ENCODE results near the gene AGPAT3. TPM values are rescaled to one million over a fixed set of nuclear protein-coding genes. Genes with fewer than 3 reads are reported as not detected.

AGPAT3 gene
- total RNA-seq, 2 experiments from 2014 or later, result 66.7 to 69.0 TPM

DNA sequence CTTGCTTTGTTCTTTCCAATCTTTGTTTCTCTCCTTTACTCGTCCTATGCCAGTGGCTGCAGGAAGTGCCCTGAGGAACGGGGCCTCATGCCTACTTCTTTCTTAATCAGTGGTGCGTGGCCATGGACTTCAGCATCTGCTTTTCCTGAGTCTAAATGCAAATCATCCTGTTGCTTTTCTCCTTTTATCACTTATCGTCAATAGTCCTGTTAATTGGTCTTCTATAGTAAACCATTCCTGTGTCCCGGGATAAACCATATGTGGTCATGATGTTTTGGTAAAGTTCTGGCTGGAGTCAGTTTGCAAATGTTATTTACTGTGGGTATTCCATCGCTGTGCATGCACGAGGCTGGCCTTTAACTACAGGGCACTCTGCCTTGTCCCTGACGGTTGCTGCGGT, 47.5 kb downstream of the AGPAT3 start:
- ChIA-PET POLR2A (no interaction called here), CTCF (no interaction called here)

DNA sequence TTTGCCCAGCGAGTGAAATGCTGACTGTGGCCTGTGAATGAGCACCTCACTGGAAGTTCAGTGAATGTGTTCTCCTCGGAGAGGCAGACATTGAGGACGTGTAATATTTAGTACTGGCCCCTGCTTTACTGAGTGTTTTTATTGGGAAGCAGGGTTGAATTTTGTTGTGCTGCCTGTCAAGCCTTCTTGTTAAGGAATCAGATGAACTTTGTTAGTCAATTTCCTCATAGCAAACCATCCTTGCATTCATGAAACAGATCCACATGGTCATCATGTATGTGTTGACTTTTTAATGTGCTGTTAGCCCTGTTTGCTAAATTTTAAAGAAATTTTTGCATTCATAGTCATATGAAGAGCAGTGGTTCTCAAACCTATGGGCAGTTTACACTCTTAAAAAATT, 47.9 kb downstream of the AGPAT3 start:
- ChIA-PET POLR2A (interaction anchor here (0.6 kb wide), 1 partner anchor 71 kb away, joined by 3 read pairs; no protein-coding TSS in a partner anchor), CTCF (no interaction called here)

GRCh38 chr21:43913928-43914327, 48.9 kb downstream of the AGPAT3 start:
- POLR2A ChIA-PET, result interaction anchor here (0.5 kb wide), 1 partner anchor 20 kb away, joined by 3 read pairs; no protein-coding TSS in a partner anchor
- CTCF ChIA-PET, result no interaction called here

GRCh38 chr21:43916076-43916475, 51.1 kb downstream of the AGPAT3 start:
- ChIA-PET POLR2A (no interaction called here), CTCF (no interaction called here)

- ChIA-PET POLR2A (interaction anchor here (1.2 kb wide), 1 partner anchor 23 kb away, joined by 5 read pairs; no protein-coding TSS in a partner anchor), CTCF (interaction anchor here (2.5 kb wide), 1 partner anchor 21 kb away, joined by 7 read pairs; no protein-coding TSS in a partner anchor)
Measured at GRCh38 chr21:43916691-43917514, 51.9 kb downstream of the AGPAT3 start.

DNA sequence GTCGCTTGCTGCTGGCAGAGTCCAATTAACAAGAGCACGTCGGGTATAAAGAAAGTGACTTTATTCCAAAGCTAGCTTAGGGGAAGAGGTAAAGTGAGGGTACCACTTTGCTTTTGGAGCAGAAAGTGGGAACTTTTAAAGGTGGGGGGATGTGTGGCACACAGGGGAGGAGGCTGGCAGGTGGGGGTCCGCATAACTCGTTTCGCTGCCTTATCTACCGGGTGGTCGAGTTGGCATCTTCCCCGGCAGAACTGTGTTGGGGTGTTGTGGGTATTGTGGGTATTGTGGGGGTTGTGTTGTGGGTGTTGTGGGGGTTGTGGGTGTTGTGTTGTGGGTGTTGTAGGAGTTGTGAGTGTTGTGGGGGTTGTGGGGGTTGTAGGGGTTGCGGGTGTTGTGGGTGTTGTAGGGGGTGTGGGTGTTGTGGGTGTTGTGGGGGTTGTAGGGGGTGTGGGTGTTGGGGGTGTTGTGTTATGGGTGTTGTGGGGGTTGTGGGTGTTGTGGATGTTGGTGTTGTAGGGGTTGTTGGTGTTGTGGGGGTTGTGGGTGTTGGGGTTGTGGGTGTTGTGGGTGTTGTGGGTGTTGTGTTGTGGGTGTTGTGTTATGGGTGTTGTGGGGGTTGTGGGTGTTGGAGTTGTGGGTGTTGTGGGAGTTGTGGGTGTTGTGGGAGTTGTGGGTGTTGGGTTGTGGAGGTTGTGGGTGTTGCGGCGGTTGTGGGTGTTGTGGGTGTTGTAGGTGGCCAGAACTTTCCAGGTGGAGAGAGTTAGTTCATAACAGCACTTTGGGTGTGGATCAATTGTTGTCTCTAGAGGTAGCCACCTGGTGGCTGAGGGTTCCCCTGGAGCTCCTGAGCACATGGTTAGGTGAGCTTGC, 52.7 kb downstream of the AGPAT3 start:
- CTCF ChIA-PET, result interaction anchor here (2.5 kb wide), 1 partner anchor 20 kb away, joined by 7 read pairs; no protein-coding TSS in a partner anchor

DNA sequence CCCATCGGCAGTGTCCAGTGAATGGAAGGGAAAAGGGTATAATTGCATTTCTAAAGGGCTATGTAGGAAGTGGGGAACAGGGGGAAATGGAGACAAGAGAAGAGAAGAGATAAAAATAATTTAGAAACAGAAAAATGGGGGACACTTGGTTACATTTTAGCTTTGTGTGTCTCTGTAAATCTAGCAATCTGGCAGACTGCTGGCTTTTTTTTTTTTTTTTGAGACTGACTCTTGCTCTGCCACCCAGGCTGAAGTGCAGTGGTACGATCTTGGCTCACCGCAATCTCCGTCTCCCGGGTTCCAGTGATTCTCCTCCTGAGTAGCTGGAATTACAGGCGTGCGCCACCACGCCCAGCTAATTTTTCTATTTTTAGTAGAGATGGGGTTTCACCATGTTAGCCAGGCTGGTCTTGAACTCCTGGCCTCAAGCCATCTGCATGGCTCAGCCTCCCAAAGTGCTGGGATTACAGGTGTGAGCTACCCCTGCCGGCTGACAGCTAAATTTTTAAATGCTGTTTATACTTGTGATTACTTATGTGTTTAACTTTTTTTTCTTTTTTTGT, 53.4 kb downstream of the AGPAT3 start:
- ChIA-PET POLR2A (interaction anchor here (0.8 to 1.1 kb wide), 2 partner anchors 38 to 52 kb away, joined by 3 to 8 read pairs; no protein-coding TSS in a partner anchor), CTCF (interaction anchor here (0.7 to 2.5 kb wide), 2 partner anchors 20 to 101 kb away, joined by 3 to 7 read pairs; no protein-coding TSS in a partner anchor)

More for the DNA sequence above, 52.7 kb downstream of the AGPAT3 start:
- POLR2A ChIA-PET, result interaction anchor here (0.8 to 1.2 kb wide), 2 partner anchors 23 to 37 kb away, joined by 5 to 8 read pairs; no protein-coding TSS in a partner anchor

GRCh38 chr21:43919283-43919682, 54.3 kb downstream of the AGPAT3 start:
- ChIA-PET CTCF (interaction anchor here (2.5 kb wide), 1 partner anchor 19 kb away, joined by 7 read pairs; no protein-coding TSS in a partner anchor), POLR2A (interaction anchor here (1.1 kb wide), 1 partner anchor 53 kb away, joined by 3 read pairs; no protein-coding TSS in a partner anchor)

DNA sequence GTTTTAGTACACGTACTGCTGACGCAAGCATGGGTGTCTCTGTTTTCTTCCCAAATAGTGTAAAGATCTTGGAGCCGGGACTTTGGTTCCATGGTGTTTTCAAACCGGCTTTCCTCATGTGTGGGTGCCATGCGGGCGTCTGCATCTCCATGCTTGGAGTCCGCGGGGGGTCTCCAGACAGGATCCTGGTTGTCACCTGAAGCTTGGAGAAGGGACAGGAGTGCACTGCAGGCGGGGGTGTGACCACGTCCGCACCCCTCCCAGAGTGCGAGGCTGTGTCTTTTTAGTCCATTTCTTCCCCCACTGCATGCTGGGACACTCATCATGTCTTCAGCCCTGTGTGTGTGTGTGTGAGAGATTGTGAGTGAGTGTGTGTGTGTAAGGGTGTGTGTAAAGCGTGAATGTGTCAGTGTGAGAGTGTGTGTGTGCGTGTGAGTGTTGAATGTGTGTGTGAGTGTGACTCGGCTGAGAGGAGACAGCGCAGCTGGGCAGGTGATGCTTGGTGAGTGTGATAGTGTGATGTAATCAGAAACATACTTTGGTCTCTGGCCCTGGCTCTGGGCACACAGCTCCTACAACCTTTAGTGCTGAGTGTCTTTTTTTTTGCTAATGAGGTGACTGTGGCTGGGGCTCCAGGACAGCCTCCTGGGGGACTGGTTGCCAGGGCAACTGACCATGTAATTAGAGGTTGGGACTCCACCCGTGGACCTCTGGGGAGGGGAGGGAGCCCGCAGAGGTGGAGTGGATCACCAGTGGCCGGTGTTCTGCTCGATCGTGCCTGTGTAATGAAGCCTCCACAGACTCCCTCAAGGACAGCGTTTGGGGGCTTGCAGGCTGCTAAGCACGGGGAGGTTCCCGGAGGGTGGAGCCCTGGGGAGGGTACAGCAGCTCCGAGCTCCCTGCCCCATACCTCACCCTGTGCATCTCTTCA, 55.1 kb downstream of the AGPAT3 start:
- ChIA-PET POLR2A (no interaction called here), CTCF (no interaction called here)

DNA sequence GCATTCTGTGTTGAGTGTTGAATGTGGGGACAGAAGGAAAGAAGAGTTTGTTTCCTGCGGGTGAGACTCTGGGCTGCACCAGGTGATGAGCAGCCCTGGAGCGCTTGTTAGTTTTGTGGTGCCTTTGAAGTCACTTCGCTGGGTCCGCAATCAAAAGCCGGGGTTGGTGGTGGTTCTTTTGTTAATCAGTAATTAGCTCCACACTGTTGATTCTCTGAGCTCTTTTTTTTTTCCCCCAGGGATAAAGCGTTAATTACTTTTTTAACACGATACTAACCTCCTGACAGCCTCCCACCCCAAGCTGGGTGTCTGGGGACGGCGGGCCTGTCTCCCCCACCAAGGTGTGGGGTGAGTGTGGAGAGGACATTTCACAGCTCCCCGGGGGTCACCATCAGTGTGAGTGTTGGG, 56.6 kb downstream of the AGPAT3 start:
- ChIA-PET CTCF (interaction anchor here (0.8 to 0.9 kb wide), 2 partner anchors 13 to 96 kb away, joined by 3 to 5 read pairs; no protein-coding TSS in a partner anchor), POLR2A (no interaction called here)

- ChIA-PET POLR2A (no interaction called here), CTCF (interaction anchor here (0.8 to 0.9 kb wide), 2 partner anchors 13 to 96 kb away, joined by 3 to 5 read pairs; no protein-coding TSS in a partner anchor)
Measured at GRCh38 chr21:43921979-43922945, 57.2 kb downstream of the AGPAT3 start.

DNA sequence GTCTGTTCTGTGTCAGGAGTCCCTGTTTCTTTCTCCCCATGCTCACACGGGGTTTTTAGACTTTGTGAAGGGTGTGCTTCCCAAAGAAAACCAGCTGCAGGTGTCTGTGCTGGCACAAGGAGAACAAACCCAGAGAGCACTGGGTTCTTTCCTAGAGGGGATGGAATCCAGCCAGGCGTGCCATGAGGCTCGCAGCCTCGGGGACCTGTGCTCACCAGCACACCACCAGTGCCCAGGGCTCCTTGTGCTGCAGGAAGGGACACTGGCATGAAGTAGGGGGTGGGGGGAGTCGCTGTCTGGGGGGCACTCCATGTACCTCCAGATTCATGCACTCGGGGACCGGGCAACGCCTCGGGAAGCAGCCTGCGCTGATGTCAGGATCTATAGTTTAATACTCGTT, 57.9 kb downstream of the AGPAT3 start:
- CTCF ChIA-PET, result no interaction called here
- POLR2A ChIA-PET, result no interaction called here

- ChIA-PET CTCF (no interaction called here), POLR2A (no interaction called here)
Measured at GRCh38 chr21:43923391-43923790, 58.4 kb downstream of the AGPAT3 start.

GRCh38 chr21:43924421-43925095, 59.5 kb downstream of the AGPAT3 start:
- ChIA-PET CTCF (no interaction called here), POLR2A (no interaction called here)

DNA sequence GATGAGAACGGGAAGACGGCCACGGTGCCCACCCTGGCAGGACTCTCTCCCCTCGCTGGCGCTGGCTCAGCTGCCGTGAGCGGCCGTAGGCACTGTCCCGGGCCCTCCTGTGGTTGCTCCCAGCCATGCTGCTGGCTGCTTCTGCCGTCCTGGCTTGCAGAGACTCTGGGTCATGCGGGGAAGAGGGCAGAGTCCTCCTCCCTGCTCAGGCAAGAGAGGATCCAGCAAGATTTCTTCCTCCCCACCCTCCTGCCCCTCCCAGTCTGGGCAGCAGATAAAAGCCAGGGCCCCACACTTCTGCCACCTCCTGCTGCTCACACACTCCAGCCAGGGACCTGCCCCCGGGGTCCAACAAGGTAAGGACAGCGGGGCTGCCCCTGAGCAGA, 60.1 kb downstream of the AGPAT3 start:
- POLR2A ChIA-PET, result no interaction called here
- CTCF ChIA-PET, result no interaction called here

DNA sequence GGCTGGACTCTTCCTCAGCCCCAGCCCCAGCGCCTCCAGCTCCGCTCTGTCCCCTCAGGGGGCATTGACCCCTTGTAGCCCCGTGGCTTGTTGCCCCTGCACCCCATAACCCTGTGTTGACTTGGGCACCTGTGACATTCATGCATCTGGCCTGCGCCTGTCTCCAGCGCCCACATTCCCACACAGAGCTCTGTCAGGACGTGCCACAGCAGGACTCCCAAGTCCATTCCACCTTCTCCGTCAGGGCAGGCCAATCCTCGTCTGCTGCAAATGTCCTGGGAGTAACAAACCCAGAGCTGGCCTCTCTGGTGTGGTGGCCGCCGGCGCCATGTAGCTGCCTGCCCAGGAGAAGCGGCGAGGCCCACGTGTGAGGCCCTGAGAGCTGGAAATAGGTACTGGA, 60.6 kb downstream of the AGPAT3 start:
- ChIA-PET POLR2A (no interaction called here), CTCF (interaction anchor here (1.1 kb wide), 1 partner anchor 12 kb away, joined by 3 read pairs; no protein-coding TSS in a partner anchor)

DNA sequence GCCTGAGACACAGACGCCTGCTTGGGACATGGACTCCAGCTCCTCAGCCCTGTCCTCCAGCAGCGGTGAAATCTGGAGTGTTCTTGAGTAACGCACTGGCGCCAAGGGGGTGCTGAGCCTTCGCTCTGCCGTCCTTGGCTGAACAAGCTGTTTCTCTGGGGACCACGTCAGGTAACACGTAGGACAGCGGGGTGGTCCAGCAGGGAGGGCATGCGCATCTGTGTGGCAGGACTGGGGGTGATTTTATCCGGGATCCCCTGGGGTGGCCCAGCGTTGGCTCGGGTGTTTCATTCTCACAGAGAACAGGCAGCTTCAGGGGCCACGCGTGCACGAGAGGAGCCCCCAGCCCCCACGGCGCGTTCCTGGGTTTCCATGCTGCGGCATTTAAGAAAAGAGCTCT, 61.2 kb downstream of the AGPAT3 start:
- ChIA-PET CTCF (interaction anchor here (0.6 to 1.1 kb wide), 2 partner anchors 12 to 105 kb away, joined by 3 read pairs; no protein-coding TSS in a partner anchor), POLR2A (interaction anchor here (0.6 kb wide), 1 partner anchor 126 kb away, joined by 4 read pairs; no protein-coding TSS in a partner anchor)

Data from activated CD8-positive, alpha-beta memory T cell treated with anti-CD3 and anti-CD28 coated beads for 36 hours (primary cell).